HG03342 (cell line): ENCODE data around the gene SH3GL2.

Experiments
- ATAC-seq: cut with Tn5 transposase; IDR thresholded peaks from one replicate; pipeline ENCODE4 v1.9.1; 2021; ENCODE audit warnings: mild to moderate bottlenecking, moderate library complexity; ENCODE audit not compliant: unreplicated experiment

The SH3GL2 gene

DNA sequence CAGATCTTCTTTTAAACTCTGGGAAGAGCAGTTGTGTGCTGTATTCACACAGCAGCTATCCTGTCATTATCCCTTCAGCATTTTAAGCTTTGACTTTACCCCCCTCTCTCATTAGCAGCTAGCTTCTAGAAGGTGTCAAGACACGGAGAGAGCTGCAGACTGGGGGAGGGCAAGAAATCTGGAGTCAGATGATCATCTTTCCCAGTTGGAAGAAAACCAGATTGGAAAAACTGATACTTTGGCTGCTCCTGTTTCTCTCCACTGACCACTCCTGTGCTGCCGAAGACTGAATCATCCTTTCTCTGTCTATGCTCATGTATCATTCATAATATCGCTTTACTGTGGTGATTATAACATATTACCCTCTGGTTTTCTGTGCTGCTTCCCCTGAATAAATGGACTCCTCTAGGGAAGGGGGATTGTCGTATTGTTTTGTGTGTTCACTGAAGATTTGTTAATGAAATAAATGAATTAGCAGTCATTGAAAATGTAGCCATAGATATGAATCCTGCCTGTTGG, 75.1 kb downstream of the SH3GL2 start:
- ATAC-seq: no peak

- ATAC-seq: no peak
Measured at GRCh38 chr9:17656889-17657288, 78.0 kb downstream of the SH3GL2 start.

GRCh38 chr9:17658237-17658636, 79.4 kb downstream of the SH3GL2 start:
- no peak for ATAC-seq

- ATAC-seq: no peak
Measured at GRCh38 chr9:17660158-17660557, 81.3 kb downstream of the SH3GL2 start.

DNA sequence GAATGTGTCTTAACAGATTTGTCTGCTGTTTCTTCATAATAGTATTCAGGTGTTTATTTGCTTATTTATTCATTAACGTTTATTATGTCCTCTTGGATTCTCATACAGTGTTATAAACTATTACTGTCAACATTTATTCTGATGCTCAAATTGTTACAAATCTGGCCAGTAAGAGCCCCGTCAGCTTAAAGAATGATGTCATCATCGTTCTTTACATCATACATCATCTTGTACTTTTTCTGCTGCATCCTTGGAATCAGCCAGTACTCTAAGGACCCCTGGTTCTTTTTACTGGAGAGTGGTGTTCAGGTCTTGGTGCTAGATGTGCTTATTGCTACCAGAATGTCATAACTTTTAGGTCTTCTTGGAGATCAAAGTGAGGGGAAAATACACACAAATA, 86.6 kb downstream of the SH3GL2 start:
- no peak for ATAC-seq

DNA sequence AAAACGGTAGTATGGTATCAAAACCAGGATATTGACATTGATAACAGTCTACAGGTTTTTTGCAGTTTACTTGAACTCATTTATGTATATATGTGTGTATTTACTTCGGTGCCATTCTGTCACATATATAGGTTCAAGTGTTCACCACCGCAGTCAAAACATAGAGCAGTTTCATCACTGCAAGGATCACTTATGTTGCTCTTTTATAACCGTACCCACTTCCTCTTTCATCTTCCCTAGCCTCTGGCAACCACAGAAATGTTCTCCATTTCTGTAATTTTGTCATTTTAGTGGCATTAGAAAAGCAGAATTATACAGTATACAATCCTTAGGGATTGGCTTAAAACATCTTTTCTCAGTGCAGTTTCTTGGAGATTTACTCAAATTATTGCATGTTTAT, 90.3 kb downstream of the SH3GL2 start:
- no peak for ATAC-seq

- ATAC-seq: no peak
Measured at GRCh38 chr9:17682684-17683083, 103.8 kb downstream of the SH3GL2 start.

DNA sequence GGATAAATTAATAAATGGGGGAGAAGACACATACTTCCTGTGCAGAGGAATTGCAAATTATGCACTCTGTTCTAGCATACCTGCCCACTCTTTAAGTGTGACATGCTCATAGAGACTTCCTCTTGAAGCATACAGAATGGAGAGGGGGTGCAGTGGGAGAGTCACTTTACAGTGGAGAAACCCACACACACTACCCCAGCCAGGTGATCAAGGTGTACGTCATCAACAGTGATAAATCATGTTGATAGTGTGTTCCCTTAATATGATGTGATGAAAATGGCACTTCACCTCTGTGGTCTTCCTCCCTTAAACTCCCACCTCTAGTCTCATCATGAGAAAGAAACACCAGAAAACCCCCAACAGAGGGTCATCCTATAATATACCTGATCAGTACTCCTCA, 110.0 kb downstream of the SH3GL2 start:
- ATAC-seq: no peak

- ATAC-seq: no peak
Measured at GRCh38 chr9:17694336-17694735, 115.5 kb downstream of the SH3GL2 start.

GRCh38 chr9:17695482-17695881, 116.6 kb downstream of the SH3GL2 start:
- ATAC-seq: no peak

DNA sequence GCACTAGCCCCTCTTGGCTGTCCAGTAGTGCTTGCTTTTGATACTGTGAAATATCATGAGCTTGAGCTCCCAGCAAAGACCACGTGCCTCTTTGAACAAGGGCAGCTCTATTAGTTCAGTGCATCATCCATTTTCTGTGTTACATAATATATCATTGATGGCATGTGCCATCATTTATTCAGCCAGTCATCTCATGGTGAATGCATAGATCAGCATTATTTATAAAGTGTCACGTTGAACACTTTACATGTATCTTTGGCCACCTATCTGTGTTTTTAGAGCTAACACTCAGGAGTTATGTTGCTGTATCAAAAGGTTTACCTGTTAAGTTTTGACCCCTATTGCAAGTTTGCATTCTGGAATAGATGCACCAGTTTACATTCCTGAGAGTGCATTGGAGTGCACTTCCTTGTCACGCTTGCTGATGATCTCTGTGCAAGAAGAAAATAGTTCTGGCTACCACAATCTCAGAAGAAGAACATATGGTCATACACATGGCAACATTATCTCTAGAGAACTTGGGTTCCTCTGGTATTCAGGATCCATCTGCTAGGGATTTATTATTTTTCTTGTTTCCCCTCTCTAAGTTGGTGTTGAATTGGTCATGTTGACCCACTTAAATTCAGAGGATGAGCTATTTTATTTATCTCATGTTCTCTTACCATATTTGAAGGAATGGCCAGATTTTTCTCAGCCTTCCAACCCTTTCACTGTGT, 120.9 kb downstream of the SH3GL2 start:
- no peak for ATAC-seq

DNA sequence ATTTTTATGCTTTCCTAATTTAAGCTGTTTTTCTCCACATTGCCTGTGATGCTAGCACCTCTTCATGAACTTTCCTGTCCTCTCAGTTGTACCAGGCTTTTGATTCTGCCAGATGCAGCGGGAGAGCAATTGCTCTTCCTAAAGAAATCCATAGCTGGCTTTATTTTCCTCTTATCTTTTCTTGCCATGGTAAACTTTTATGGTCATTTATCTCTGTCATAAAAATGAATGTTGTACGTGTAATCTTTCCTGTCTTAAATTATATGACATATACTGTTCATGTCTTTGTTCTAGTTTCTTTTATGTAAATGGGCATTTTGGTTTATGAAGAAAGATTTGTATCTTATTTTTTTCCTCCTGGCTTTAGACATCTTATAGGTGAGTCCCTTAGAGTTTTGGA, 127.5 kb downstream of the SH3GL2 start:
- ATAC-seq: no peak

DNA sequence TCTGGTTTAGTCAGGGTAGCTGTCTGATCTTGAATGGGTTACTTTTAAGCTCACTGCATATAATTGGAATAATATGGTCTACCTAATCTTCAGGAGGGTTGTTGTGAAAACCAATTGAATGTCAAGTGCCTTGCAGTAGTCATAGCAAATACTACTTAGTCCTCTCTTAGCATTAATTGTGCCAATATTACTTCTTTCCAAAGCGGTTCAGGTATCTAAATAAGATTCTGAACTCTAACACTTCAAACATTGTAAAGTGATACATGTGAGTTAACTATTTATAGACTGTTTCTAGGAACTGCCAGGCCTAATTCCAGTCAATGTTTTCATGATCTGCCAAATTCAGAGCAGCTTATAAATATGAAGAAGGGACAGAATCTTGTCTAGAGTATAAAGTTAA, 140.2 kb downstream of the SH3GL2 start:
- ATAC-seq: no peak

DNA sequence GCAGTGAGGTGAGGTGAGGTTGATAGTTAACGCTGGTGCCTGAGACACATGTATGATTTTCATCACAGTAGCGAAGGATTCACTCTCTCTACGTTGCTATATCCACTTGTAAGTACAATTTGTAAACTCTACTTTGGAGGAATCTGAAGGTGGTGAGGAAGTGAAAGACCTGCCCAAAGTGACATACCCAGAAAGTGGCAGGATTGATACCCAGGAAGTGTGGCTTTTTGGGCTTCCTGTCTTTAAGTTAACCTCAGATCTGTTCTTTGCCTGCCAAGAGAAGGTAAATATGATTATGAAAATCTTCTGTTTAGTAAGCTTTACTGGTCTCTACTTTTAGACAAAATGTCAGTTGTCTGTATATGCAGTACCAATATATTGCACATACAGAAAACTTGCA, 143.1 kb downstream of the SH3GL2 start:
- ATAC-seq: no peak

GRCh38 chr9:17723656-17724055, 144.8 kb downstream of the SH3GL2 start:
- ATAC-seq: no peak

DNA sequence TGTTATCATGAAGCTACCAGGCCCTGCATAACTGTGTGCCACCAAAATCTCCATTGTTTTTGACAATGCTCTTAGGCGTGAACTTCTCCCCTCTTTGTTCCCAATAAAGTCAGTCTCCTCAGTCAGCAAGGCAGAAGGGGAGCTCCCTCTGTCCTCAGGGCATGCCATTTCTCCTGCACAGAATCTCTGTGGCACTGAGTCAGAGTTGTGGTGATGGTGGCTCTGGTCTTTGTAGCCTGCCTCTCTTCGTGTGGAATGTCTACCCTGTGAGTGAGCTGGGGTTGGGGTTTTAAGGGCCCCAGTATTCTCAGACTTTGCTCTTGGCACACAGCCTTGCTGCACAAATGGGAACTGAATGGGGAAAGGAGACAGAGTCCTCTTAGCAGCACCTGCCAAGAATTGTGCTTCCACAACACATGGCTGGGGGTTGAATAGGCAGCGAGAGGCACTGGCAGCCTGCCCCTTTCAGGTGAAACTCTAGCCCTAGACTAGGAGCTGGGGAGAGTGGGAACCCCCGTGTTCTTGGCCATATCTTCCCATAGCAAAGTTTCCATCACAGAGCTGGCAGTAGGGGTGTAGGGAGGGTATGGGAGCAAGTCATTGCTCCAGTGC, 146.6 kb downstream of the SH3GL2 start:
- ATAC-seq: no peak

GRCh38 chr9:17726298-17726697, 147.4 kb downstream of the SH3GL2 start:
- ATAC-seq: no peak

- ATAC-seq: no peak
Measured at GRCh38 chr9:17730899-17731298, 152.0 kb downstream of the SH3GL2 start.

- no peak for ATAC-seq
Measured at GRCh38 chr9:17731308-17731707, 152.4 kb downstream of the SH3GL2 start.

GRCh38 chr9:17734674-17735073, 155.8 kb downstream of the SH3GL2 start:
- no peak for ATAC-seq

DNA sequence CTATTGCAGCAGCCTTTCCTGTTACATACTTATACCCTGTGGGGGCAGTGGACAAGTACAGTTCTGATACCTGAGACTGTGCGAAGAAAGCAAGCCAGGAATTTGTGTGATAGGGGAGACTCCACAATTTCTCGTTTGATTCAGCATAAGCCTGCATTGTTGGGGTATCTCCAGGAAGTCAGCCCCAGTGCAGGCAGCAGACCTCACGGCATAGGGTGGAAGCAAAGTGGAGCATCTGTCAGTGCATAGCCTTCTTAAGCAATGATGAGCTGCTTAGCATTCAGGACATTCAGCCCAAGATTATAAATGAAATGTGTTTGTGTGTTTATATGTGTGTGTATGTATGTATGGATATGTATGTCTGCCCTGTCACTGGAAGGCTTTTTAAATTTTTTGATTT, 157.0 kb downstream of the SH3GL2 start:
- no peak for ATAC-seq

DNA sequence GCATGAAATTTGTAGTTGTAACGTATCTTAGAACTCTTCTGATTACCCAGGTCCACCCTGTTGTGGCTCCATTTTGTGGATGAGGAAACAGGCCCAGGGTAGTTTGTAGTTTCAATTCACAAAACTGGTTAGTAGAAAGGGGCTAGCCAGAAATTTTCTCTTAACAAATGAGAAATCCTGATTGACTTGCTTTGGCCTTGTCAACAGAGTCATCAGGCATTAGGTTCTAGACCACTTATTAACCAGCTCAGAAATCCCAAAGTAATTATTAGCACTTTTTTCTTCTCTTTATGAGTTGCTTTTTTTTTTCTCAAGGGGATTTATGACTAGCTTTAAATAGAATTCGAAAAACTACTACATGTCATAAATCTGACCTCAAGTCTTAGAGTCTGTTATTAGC, 160.2 kb downstream of the SH3GL2 start:
- no peak for ATAC-seq

- no peak for ATAC-seq
Measured at GRCh38 chr9:17739736-17740135, 160.9 kb downstream of the SH3GL2 start.
